Panc1 (cell line): ENCODE results near the gene FILIP1.

Source experiments
- POLR2AphosphoS5 ChIP-seq: IDR thresholded peaks from 2 replicates; pipeline ENCODE4 v1.6.1; 2012; ENCODE audit warnings: mild to moderate bottlenecking, low read depth, low read length, moderate library complexity
- SIN3A ChIP-seq: IDR thresholded peaks from 2 replicates; pipeline ENCODE4 v1.6.1; 2012; ENCODE audit warnings: low read depth, mild to moderate bottlenecking, low read length, moderate library complexity, borderline replicate concordance; ENCODE audit not compliant: insufficient read depth
- TCF7L2 ChIP-seq: IDR thresholded peaks from 2 replicates; pipeline ENCODE4 v1.6.1; 2011; ENCODE audit warnings: mild to moderate bottlenecking, low read depth, low read length, inconsistent platforms
- TF ChIP-seq, protein P1 (sequence below): fragments of 450-650 bp; IDR thresholded peaks from 2 replicates; pipeline ENCODE4 v1.5.1; 2017; ENCODE audit warnings: mild to moderate bottlenecking
- TF ChIP-seq, protein P2 (sequence below), 2 experiments: IDR thresholded peaks; 2 replicates each; pipeline ENCODE4 v1.6.1; 2011 to 2012; ENCODE audit warnings: low read depth in 2 of 2, control low read depth in 1 of 2, low read length in 1 of 2, mild to moderate bottlenecking in 1 of 2, moderate library complexity in 1 of 2; ENCODE audit not compliant: insufficient read depth in 1 of 2

DNA sequence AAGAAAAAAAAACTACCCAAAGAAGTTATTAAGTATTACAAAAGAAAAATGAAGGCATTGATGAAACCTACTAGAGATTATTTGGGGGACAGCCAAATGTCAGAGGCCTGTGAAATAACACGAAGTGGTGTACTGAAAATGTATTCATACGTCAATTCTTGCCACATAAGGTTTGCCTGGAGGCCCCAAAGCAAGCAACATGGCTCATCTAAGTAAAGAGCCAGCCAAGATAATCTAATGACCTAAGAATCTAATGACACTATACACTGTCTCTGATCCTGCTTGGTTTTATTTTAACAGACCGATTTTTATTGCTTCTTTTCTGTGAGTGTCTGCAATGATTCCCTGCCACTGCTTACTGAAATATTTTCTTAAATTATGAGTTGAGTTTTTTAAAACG, 34.7 kb downstream of the FILIP1 start:
- no peak for TF ChIP-seq POLR2AphosphoS5
- TF ChIP-seq, protein P1, sequence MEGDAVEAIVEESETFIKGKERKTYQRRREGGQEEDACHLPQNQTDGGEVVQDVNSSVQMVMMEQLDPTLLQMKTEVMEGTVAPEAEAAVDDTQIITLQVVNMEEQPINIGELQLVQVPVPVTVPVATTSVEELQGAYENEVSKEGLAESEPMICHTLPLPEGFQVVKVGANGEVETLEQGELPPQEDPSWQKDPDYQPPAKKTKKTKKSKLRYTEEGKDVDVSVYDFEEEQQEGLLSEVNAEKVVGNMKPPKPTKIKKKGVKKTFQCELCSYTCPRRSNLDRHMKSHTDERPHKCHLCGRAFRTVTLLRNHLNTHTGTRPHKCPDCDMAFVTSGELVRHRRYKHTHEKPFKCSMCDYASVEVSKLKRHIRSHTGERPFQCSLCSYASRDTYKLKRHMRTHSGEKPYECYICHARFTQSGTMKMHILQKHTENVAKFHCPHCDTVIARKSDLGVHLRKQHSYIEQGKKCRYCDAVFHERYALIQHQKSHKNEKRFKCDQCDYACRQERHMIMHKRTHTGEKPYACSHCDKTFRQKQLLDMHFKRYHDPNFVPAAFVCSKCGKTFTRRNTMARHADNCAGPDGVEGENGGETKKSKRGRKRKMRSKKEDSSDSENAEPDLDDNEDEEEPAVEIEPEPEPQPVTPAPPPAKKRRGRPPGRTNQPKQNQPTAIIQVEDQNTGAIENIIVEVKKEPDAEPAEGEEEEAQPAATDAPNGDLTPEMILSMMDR, result no peak
- TF ChIP-seq, protein P2, sequence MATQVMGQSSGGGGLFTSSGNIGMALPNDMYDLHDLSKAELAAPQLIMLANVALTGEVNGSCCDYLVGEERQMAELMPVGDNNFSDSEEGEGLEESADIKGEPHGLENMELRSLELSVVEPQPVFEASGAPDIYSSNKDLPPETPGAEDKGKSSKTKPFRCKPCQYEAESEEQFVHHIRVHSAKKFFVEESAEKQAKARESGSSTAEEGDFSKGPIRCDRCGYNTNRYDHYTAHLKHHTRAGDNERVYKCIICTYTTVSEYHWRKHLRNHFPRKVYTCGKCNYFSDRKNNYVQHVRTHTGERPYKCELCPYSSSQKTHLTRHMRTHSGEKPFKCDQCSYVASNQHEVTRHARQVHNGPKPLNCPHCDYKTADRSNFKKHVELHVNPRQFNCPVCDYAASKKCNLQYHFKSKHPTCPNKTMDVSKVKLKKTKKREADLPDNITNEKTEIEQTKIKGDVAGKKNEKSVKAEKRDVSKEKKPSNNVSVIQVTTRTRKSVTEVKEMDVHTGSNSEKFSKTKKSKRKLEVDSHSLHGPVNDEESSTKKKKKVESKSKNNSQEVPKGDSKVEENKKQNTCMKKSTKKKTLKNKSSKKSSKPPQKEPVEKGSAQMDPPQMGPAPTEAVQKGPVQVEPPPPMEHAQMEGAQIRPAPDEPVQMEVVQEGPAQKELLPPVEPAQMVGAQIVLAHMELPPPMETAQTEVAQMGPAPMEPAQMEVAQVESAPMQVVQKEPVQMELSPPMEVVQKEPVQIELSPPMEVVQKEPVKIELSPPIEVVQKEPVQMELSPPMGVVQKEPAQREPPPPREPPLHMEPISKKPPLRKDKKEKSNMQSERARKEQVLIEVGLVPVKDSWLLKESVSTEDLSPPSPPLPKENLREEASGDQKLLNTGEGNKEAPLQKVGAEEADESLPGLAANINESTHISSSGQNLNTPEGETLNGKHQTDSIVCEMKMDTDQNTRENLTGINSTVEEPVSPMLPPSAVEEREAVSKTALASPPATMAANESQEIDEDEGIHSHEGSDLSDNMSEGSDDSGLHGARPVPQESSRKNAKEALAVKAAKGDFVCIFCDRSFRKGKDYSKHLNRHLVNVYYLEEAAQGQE (IDR thresholded peaks at IDR 0.05; ENCODE audit: insufficient read depth in 1 of 2, low read depth in 2 of 2, low read length in 1 of 2), result no peak
- no peak for TF ChIP-seq TCF7L2
- TF ChIP-seq SIN3A, result no peak
